HL-60 (cell line): ENCODE results near the gene BCAS3.
"Not testable (repeated sequence)": the region's sequence is repeated elsewhere in the genome, so short reads cannot be mapped to it uniquely, and the experiment has no call there.

Experiments
- CTCF ChIP-seq: IDR thresholded peaks from one replicate; pipeline ENCODE4 v1.5.1; 2011; ENCODE audit warnings: low read length, control low read depth, inconsistent platforms; ENCODE audit not compliant: insufficient read depth
- POLR2AphosphoS5 ChIP-seq: IDR thresholded peaks from 2 replicates; pipeline ENCODE4 v1.6.1; 2012; ENCODE audit warnings: low read depth
- SPI1 ChIP-seq: IDR thresholded peaks from 2 replicates; pipeline ENCODE4 v1.6.1; 2012; ENCODE audit warnings: low read depth, mild to moderate bottlenecking, borderline replicate concordance

DNA sequence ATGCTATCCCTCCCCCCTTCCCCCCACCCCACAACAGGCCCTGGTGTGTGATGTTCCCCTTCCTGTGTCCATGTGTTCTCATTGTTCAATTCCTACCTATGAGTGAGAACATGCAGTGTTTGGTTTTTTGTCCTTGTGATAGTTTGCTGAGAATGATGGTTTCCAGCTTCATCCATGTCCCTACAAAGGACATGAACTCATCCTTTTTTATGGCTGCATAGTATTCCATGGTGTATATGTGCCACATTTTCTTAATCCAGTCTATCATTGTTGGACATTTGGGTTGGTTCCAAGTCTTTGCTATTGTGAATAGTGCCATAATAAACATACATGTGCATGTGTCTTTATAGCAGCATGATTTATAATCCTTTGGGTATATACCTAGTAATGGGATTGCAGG lies 258.3 kb downstream of the BCAS3 start:
- not testable (repeated sequence) for TF ChIP-seq CTCF, SPI1, POLR2AphosphoS5
